Smooth muscle cell (in vitro differentiated cells): ENCODE data around the gene DENND1A. TPM values are rescaled to one million over a fixed set of nuclear protein-coding genes. Genes with fewer than 3 reads are reported as not detected.

Source experiments
- DNase-seq: peaks from one replicate; lab custom pipeline; 2025; ENCODE audit not compliant: unreplicated experiment; lab: John Stamatoyannopoulos, UW
- H2AFZ ChIP-seq: fragments of 200-600 bp; sonication (generic); 2 replicates; pipeline ENCODE4 v1.6.0; 2016; ENCODE audit warnings: antibody characterized with exemption, low read depth, mild to moderate bottlenecking
- H3F3A ChIP-seq: fragments of 200-600 bp; sonication (generic); 2 replicates; pipeline ENCODE4 v1.6.0; 2017; ENCODE audit warnings: antibody characterized with exemption, low read depth
- H3K27ac ChIP-seq: fragments of 200-600 bp; sonication (generic); 2 replicates; pipeline ENCODE4 v1.5.1; 2016; ENCODE audit warnings: low read depth, mild to moderate bottlenecking
- H3K27me3 ChIP-seq: fragments of 200-600 bp; sonication (generic); 2 replicates; pipeline ENCODE4 v1.6.1; 2016; ENCODE audit warnings: low read depth, mild to moderate bottlenecking
- H3K36me3 ChIP-seq: fragments of 200-600 bp; sonication (generic); 2 replicates; pipeline ENCODE4 v1.5.1; 2016; ENCODE audit warnings: low read depth
- H3K4me1 ChIP-seq: fragments of 200-600 bp; sonication (generic); 2 replicates; pipeline ENCODE4 v1.5.1; 2016; ENCODE audit warnings: low read depth
- H3K4me2 ChIP-seq: fragments of 200-600 bp; sonication (generic); 2 replicates; pipeline ENCODE4 v1.6.0; 2016; ENCODE audit warnings: mild to moderate bottlenecking
- H3K4me3 ChIP-seq: fragments of 200-600 bp; sonication (generic); 2 replicates; pipeline ENCODE4 v1.5.1; 2016; ENCODE audit warnings: mild to moderate bottlenecking
- H3K79me2 ChIP-seq: fragments of 200-600 bp; sonication (generic); 2 replicates; pipeline ENCODE4 v1.6.0; 2016; ENCODE audit warnings: low read depth, mild to moderate bottlenecking
- H3K9ac ChIP-seq: fragments of 200-600 bp; sonication (generic); 2 replicates; pipeline ENCODE4 v1.6.0; 2016; ENCODE audit warnings: low read depth
- H3K9me3 ChIP-seq: fragments of 200-600 bp; sonication (generic); replicated peaks from 2 replicates; pipeline ENCODE4 v1.5.1; 2016; ENCODE audit warnings: low read depth
- H4K20me1 ChIP-seq: fragments of 200-600 bp; sonication (generic); 2 replicates; pipeline ENCODE4 v1.6.0; 2016; ENCODE audit warnings: low read depth
- CTCF ChIP-seq: fragments of 200-600 bp; sonication (generic); IDR thresholded peaks from 2 replicates; pipeline ENCODE4 v1.5.1; 2017; ENCODE audit warnings: borderline replicate concordance, mild to moderate bottlenecking, antibody characterized with exemption; ENCODE audit not compliant: insufficient read depth, poor library complexity, severe bottlenecking
- WGBS: methylation state at CpG from one replicate; pipeline ENCODE4 v1.1.7; 2016; ENCODE audit warnings: low lambda C conversion rate; 5-methylcytosine and 5-hydroxymethylcytosine counted together
- polyA plus RNA-seq: library from polyadenylated mRNA; unstranded; fragments of >200 nt; fragmentation: Nextera tagmentation; extraction: Ambion mirVana; gene quantifications from 2 replicates; pipeline ENCODE4 v1.2.1, GENCODE V29; 2016
- total RNA-seq: library from RNA; depleted of rRNA; stranded (reverse); fragments of >200 nt; gene quantifications from 2 replicates; pipeline ENCODE4 v1.2.3, GENCODE V29; 2014

Gene DENND1A
- total and polyA plus RNA-seq, 2 experiments from 2014 or later, result 8.1 to 20.2 TPM

- 17% methylated on average over 1 of the region's 1 CpG for WGBS
- H3K4me1 ChIP-seq, result peaks cover 5% of the 10 kb centered on the region
- peak overlapping the region; percentile 20 for H3K4me2 ChIP-seq
- no peak overlapping the region for H3K4me3 ChIP-seq
- DNase-seq, result no peak
- peak overlapping the region; percentile 69 for H3K27ac ChIP-seq
- H3F3A ChIP-seq, result no peaks in the 10 kb centered on the region
- TF ChIP-seq CTCF, result no peak
- H3K79me2 ChIP-seq, result no peaks in the 10 kb centered on the region
- no peaks in the 10 kb centered on the region for H3K9me3 ChIP-seq
- H2AFZ ChIP-seq, result no peak overlapping the region
- H3K27me3 ChIP-seq, result no peaks in the 10 kb centered on the region
- H4K20me1 ChIP-seq, result peaks cover 3% of the 10 kb centered on the region
- no peak overlapping the region for H3K9ac ChIP-seq
- H3K36me3 ChIP-seq, result no peaks in the 10 kb centered on the region
Measured at GRCh38 chr9:123710299-123710698, 219.6 kb downstream of the DENND1A start.

- Histone ChIP-seq H2AFZ (no peak overlapping the region), H3K79me2 (no peaks in the 10 kb centered on the region), H3K36me3 (peaks cover 9% of the 10 kb centered on the region), H3K4me1 (no peaks in the 10 kb centered on the region), H4K20me1 (peaks cover 8% of the 10 kb centered on the region), H3K4me2 (no peak overlapping the region), H3F3A (no peaks in the 10 kb centered on the region), H3K4me3 (no peak overlapping the region), H3K9me3 (peaks cover 12% of the 10 kb centered on the region), H3K9ac (no peak overlapping the region), H3K27ac (no peak overlapping the region), H3K27me3 (no peaks in the 10 kb centered on the region)
- WGBS, result 100% methylated on average over 1 of the region's 1 CpG
- no peak for DNase-seq
- TF ChIP-seq CTCF, result no peak
Measured at GRCh38 chr9:123702483-123702882, 227.4 kb downstream of the DENND1A start.

GRCh38 chr9:123697686-123698085, 232.2 kb downstream of the DENND1A start:
- no peak for TF ChIP-seq CTCF
- 87% methylated on average over 2 of the region's 2 CpGs for WGBS
- Histone ChIP-seq H3K9ac (no peak overlapping the region), H3F3A (no peaks in the 10 kb centered on the region), H3K27ac (no peak overlapping the region), H3K4me1 (no peaks in the 10 kb centered on the region), H3K79me2 (no peaks in the 10 kb centered on the region), H3K4me3 (no peak overlapping the region), H3K36me3 (no peaks in the 10 kb centered on the region), H3K27me3 (no peaks in the 10 kb centered on the region), H4K20me1 (peaks cover 8% of the 10 kb centered on the region), H3K4me2 (no peak overlapping the region), H3K9me3 (peaks cover 5% of the 10 kb centered on the region), H2AFZ (no peak overlapping the region)
- DNase-seq, result no peak

GRCh38 chr9:123696476-123696875, 233.4 kb downstream of the DENND1A start:
- Histone ChIP-seq H3K79me2 (no peaks in the 10 kb centered on the region), H3F3A (no peaks in the 10 kb centered on the region), H3K27me3 (peaks cover 7% of the 10 kb centered on the region), H3K27ac (no peak overlapping the region), H3K9me3 (no peaks in the 10 kb centered on the region), H4K20me1 (peaks cover 8% of the 10 kb centered on the region), H3K4me1 (no peaks in the 10 kb centered on the region), H3K36me3 (no peaks in the 10 kb centered on the region), H3K9ac (no peak overlapping the region), H3K4me2 (no peak overlapping the region), H3K4me3 (no peak overlapping the region), H2AFZ (no peak overlapping the region)
- TF ChIP-seq CTCF, result no peak
- 86% methylated on average over 4 of the region's 4 CpGs for WGBS
- no peak for DNase-seq
